ENCODE data around the gene PACSIN2. TPM values are rescaled to one million over a fixed set of nuclear protein-coding genes. Genes with fewer than 3 reads are reported as not detected.

PACSIN2 gene
- total RNA-seq, 2 experiments from 2014 or later: 35.0 to 35.9 TPM

DNA sequence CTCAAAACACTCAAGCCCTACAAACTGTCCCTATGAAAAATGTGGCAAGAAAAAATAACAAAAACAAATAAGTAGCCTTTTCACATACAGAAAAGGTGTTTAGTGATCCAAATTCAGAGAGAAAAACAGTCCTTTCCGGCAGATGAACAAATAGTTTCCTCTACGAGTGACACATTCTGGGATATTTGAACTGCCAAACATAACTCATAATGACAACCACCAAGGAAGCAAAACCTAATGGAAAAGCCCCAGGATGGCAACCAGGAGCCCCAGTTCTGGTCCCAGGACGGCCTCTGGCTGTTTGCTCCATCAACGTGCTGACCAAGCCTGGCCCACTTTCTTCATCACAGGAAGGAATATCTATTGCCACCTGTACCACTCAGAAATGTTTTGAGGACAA, 6.0 kb downstream of the PACSIN2 start:
- Mint-ChIP-seq H3K4me3 (no peak overlapping the region), H3K27ac (no peak overlapping the region), H3K36me3 (no peaks in the 10 kb centered on the region), H3K27me3 (no peaks in the 10 kb centered on the region), H3K9me3 (no peaks in the 10 kb centered on the region), H3K4me1 (ENCODE audit: low read depth) (peaks cover 60% of the 10 kb centered on the region)
- CTCF ChIA-PET: interaction anchor here (1.6 kb wide), 1 partner anchor 24 kb away, joined by 11 read pairs; no protein-coding TSS in a partner anchor
- POLR2A ChIA-PET: no interaction called here
- intact Hi-C loops (cut with micrococcal nuclease): no loop called here
- no peak for DNase-seq

DNA sequence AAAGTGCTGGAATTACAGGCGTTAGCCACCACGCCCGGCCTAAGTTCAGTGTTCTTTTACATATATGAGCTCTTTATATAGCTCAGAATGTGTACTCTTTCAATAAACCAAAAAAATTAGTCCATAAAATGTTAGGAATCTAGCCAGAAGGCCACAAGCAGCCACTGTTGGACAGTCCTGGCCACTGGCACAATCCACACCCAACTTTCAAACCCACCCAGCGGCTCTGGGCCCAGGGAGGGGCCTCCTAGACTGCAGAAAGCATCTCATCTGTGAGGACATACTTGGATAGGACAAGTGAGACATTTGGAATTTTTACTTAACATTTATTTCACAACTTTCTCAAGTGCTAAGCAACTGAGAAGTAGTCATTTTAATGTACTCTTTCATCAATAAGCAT, 6.4 kb downstream of the PACSIN2 start:
- Mint-ChIP-seq H3K4me1 (ENCODE audit: low read depth) (peaks cover 60% of the 10 kb centered on the region), H3K4me3 (no peak overlapping the region), H3K27me3 (no peaks in the 10 kb centered on the region), H3K9me3 (no peaks in the 10 kb centered on the region), H3K27ac (no peak overlapping the region), H3K36me3 (no peaks in the 10 kb centered on the region)
- ChIA-PET CTCF (interaction anchor here (1.6 kb wide), 1 partner anchor 25 kb away, joined by 11 read pairs; no protein-coding TSS in a partner anchor), POLR2A (interaction anchor here (0.6 kb wide), 1 partner anchor 138 kb away, joined by 3 read pairs; no protein-coding TSS in a partner anchor)
- DNase-seq: no peak
- intact Hi-C loops (cut with micrococcal nuclease): no loop called here

DNA sequence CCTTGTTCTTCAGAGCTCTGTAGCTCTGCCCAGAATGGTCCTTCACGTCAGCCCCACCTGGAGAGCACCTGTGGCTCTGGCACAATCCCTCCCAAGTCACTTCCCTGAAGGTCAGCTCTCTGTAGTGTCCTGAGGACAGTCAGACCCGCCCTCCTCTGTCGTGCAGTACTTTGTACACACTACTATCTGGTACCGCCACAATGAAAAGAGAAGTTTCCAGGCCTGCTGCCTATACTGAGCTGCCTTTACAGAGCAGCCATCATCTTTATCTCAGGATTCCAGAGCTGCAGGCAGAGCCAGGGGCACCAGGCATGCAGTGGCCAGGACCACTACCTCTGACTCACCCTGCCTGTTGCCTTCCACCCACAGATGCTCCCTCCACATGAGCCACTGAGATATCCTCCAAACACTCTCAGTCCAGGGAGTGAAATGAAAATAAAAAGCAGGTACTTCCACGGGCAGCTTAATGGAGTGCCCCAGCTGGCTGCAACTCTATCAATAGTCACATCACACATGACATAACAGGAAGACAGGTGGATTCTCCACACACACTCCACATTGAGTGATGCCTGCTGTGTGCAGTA, 7.3 kb downstream of the PACSIN2 start:
- ChIA-PET POLR2A (interaction anchor here (0.6 kb wide), 1 partner anchor 139 kb away, joined by 3 read pairs; no protein-coding TSS in a partner anchor), CTCF (interaction anchor here (1.6 kb wide), 1 partner anchor 26 kb away, joined by 11 read pairs; no protein-coding TSS in a partner anchor)
- no peak for DNase-seq
- Mint-ChIP-seq H3K4me1 (ENCODE audit: low read depth) (peaks cover 60% of the 10 kb centered on the region), H3K27ac (no peak overlapping the region), H3K4me3 (no peak overlapping the region), H3K27me3 (no peaks in the 10 kb centered on the region), H3K9me3 (no peaks in the 10 kb centered on the region), H3K36me3 (no peaks in the 10 kb centered on the region)
- intact Hi-C loops (cut with micrococcal nuclease): no loop called here

DNA sequence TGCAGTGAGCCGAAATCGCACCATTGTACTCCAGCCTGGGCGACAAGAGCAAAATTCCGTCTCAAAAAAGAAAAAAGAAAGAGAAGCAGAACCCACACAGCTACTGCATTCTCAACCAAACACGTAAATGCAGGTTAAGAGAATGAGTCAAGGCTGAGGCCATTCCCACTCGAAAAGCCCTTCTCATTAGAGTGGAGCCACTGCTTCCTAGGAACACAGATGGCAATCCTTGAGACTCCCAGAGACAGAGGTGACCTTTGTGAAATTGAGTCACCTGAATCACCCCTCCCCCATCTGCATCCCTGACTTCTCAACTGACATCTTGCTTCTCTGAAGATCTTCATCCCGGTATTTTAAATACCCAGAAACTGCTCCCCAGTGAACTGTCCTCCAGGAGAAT, 8.2 kb downstream of the PACSIN2 start:
- POLR2A ChIA-PET: no interaction called here
- H3K36me3 Mint-ChIP-seq: no peaks in the 10 kb centered on the region
- no peak for DNase-seq
- H3K27me3 Mint-ChIP-seq: no peaks in the 10 kb centered on the region
- CTCF ChIA-PET: no interaction called here
- peaks cover 68% of the 10 kb centered on the region for H3K4me1 Mint-ChIP-seq (ENCODE audit: low read depth)
- H3K9me3 Mint-ChIP-seq: no peaks in the 10 kb centered on the region
- no peak overlapping the region for H3K4me3 Mint-ChIP-seq
- intact Hi-C loops (cut with micrococcal nuclease): no loop called here
- H3K27ac Mint-ChIP-seq: no peak overlapping the region

DNA sequence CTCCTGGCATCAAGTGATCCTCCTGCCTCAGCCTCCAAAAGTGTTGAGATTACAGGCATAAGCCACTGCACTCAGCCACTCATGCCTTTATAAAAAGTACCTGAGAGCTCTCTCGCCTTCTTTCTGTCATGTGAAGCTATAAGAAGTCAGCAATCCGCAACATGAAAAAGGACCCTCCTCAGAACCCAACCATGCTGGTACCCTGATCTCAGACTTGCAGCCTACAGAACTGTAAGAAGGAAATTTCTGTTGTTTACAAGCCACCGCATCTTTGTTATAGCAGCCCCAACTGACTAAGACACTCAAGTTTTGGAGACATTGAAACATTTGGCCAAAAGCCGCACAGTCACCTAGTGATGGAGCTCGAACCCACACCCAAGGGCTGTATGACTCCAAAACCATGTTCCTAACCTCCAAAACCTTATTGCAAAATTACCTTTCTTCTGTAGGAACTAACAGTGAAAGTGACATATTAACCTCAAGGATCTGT, 8.9 kb downstream of the PACSIN2 start:
- intact Hi-C loops (cut with micrococcal nuclease): no loop called here
- DNase-seq: no peak
- POLR2A ChIA-PET: no interaction called here
- Mint-ChIP-seq H3K4me1 (ENCODE audit: low read depth) (peaks cover 71% of the 10 kb centered on the region), H3K27me3 (no peaks in the 10 kb centered on the region), H3K4me3 (no peak overlapping the region), H3K36me3 (no peaks in the 10 kb centered on the region), H3K9me3 (no peaks in the 10 kb centered on the region), H3K27ac (no peak overlapping the region)
- CTCF ChIA-PET: no interaction called here

DNA sequence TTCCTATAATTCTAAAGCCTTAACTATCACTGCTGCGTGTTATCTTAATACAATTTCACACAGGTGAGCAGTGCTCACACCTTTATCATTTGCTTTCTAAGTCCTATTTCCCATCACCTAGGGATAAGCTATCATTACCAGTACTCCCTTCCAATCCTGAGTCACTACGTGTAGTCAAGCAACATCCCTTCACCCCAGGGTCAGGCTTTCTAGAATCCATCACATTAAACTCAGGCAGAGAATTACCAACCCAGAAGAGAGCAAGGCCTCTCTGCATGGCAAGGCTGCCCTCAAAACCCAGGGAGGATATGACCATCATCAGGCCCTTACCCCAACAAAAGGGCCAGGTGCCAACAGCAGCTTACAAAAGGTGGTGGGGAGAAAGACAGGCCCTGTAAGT, 9.8 kb downstream of the PACSIN2 start:
- CTCF ChIA-PET: interaction anchor here (0.8 to 1.9 kb wide), 2 partner anchors 9 to 29 kb away, joined by 3 to 8 read pairs; no protein-coding TSS in a partner anchor
- H3K36me3 Mint-ChIP-seq: no peaks in the 10 kb centered on the region

DNA sequence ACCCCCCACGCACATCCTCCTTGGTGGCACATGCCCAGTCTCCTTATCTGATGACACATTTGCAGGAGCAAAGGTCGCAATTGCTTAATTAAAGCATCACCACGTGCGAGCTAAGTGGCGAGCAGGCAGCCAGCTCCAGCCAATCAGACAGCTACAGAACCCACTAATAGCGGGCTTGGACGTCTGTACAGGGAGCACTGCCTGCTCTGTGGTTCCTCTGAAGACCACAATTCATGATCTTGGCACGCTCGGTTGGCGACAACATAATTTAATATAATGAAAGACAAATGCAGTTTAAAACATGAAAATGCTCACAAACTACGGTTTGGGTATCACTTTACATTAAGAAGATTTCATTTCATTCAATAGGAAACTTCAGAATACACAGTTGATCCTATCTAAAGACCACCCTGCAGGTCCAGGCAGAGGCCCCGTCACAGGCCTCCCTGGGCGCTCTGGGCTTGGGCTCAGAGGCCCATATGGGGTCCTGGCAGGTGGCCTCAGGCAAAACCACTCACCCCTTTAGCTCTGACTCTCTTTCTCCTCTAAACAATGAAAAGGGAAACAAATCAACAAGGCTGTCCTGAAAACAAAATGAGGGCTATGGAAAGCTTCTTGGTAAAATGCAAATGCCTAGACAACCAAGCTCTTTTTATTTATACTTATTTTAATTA, 10.4 kb downstream of the PACSIN2 start:
- intact Hi-C loops (cut with micrococcal nuclease): loop anchor here (5.0 kb wide), 1 partner anchor 72 kb away; no protein-coding TSS in a partner anchor
- H3K4me1 Mint-ChIP-seq (ENCODE audit: low read depth): peaks cover 85% of the 10 kb centered on the region
- H3K4me3 Mint-ChIP-seq: no peak overlapping the region
- ChIA-PET POLR2A (interaction anchor here (0.9 kb wide), 1 partner anchor 11 kb away, joined by 3 read pairs; no protein-coding TSS in a partner anchor), CTCF (interaction anchor here (0.7 to 1.9 kb wide), 3 partner anchors 9 to 150 kb away, joined by 3 to 8 read pairs (median 6); no protein-coding TSS in a partner anchor)
- H3K27me3 Mint-ChIP-seq: no peaks in the 10 kb centered on the region
- no peak overlapping the region for H3K27ac Mint-ChIP-seq
- H3K36me3 Mint-ChIP-seq: no peaks in the 10 kb centered on the region
- no peak for DNase-seq
- no peaks in the 10 kb centered on the region for H3K9me3 Mint-ChIP-seq

More for the DNA sequence above, 9.8 kb downstream of the PACSIN2 start:
- no peaks in the 10 kb centered on the region for H3K27me3 Mint-ChIP-seq
- POLR2A ChIA-PET: interaction anchor here (0.9 kb wide), 1 partner anchor 10 kb away, joined by 3 read pairs; no protein-coding TSS in a partner anchor
- no peak overlapping the region for H3K4me3 Mint-ChIP-seq
- H3K27ac Mint-ChIP-seq: no peak overlapping the region
- no peak for DNase-seq
- intact Hi-C loops (cut with micrococcal nuclease): no loop called here
- no peaks in the 10 kb centered on the region for H3K9me3 Mint-ChIP-seq
- peaks cover 81% of the 10 kb centered on the region for H3K4me1 Mint-ChIP-seq (ENCODE audit: low read depth)

DNA sequence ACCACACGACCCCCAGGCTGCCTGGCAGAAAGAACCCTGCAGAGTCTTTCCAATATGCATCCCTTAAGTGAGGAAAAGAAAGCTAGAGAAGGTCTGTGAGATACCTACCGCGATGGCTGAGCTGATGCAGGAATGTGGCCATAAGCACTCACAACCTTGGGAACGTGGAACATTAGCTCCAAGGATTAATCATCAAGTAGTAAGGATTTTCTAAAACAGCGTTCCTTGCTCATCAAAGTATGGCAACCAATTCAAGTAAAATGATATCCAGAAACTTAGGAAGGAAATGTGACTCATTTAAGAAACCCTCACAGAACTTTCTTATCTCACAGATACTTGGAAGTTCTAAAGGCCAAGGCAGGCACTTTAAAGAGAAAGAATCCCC, 12.8 kb downstream of the PACSIN2 start:
- H3K36me3 Mint-ChIP-seq: no peaks in the 10 kb centered on the region
- no peaks in the 10 kb centered on the region for H3K27me3 Mint-ChIP-seq
- CTCF ChIA-PET: interaction anchor here (1.0 to 2.6 kb wide), 3 partner anchors 12 to 37 kb away, joined by 3 to 8 read pairs (median 3); partner anchors contain the start of gene PACSIN2
- H3K9me3 Mint-ChIP-seq: no peaks in the 10 kb centered on the region
- H3K4me3 Mint-ChIP-seq: no peak overlapping the region
- H3K4me1 Mint-ChIP-seq (ENCODE audit: low read depth): peaks cover 93% of the 10 kb centered on the region
- POLR2A ChIA-PET: interaction anchor here (1.5 to 3.0 kb wide), 2 partner anchors 11 to 13 kb away, joined by 5 to 12 read pairs; no protein-coding TSS in a partner anchor
- intact Hi-C loops (cut with micrococcal nuclease): loop anchor here (5.0 kb wide), 1 partner anchor 70 kb away; no protein-coding TSS in a partner anchor
- no peak for DNase-seq
- no peak overlapping the region for H3K27ac Mint-ChIP-seq

DNA sequence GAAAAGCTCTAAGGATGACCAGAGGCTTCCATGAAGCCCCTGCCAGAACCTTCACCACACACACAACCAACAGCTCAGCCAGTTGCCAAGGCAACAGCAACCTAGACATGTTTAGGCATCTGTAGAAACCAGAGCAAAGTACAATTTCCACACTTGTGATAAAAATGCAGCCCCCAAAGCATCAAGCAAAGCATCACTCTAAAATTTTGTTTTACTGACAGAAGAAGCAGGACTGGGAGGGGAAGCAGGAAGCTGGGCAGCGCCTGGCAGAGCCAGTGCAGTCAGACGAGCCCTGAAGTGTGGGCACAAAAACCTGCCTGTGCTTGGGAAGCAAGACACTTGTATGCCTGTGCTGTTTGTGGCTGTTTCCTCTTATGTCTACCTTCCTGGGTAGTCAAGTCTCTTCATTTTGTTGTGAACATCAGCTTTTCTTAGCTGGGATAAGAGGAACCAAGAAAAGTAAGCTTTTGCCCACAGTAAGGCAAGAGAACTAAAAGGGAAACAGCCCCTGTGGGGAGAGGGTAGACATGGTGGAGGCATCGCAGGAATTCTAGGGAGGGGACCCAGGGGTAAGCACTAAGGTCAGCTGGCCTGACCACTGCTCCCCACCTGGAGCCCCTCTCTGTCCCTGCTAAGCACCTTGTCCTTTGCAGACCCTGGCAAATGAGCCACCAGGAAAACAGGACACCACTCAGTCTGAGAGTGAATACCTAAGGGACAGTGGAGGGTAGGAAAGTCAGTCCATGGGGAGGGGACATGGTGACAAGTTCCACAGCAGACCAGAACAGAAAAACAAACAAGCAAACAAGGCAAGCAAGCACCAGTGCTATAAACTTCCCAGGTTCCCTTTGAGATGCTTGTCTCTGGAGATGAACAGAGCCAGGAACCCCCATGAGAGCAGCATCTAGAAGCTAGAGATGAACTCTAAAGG, 13.4 kb downstream of the PACSIN2 start:
- Mint-ChIP-seq H3K27me3 (no peaks in the 10 kb centered on the region), H3K4me1 (ENCODE audit: low read depth) (peaks cover 86% of the 10 kb centered on the region), H3K27ac (no peak overlapping the region), H3K9me3 (no peaks in the 10 kb centered on the region), H3K36me3 (no peaks in the 10 kb centered on the region), H3K4me3 (no peak overlapping the region)
- intact Hi-C loops (cut with micrococcal nuclease): loop anchor here (5.0 kb wide), 1 partner anchor 69 kb away; no protein-coding TSS in a partner anchor
- DNase-seq: peak; percentile 25
- ChIA-PET CTCF (interaction anchor here (1.1 to 2.6 kb wide), 4 partner anchors 13 to 107 kb away, joined by 3 to 8 read pairs (median 4); partner anchors contain the start of gene PACSIN2), POLR2A (interaction anchor here (1.5 to 3.0 kb wide), 2 partner anchors 12 to 14 kb away, joined by 5 to 12 read pairs; no protein-coding TSS in a partner anchor)

DNA sequence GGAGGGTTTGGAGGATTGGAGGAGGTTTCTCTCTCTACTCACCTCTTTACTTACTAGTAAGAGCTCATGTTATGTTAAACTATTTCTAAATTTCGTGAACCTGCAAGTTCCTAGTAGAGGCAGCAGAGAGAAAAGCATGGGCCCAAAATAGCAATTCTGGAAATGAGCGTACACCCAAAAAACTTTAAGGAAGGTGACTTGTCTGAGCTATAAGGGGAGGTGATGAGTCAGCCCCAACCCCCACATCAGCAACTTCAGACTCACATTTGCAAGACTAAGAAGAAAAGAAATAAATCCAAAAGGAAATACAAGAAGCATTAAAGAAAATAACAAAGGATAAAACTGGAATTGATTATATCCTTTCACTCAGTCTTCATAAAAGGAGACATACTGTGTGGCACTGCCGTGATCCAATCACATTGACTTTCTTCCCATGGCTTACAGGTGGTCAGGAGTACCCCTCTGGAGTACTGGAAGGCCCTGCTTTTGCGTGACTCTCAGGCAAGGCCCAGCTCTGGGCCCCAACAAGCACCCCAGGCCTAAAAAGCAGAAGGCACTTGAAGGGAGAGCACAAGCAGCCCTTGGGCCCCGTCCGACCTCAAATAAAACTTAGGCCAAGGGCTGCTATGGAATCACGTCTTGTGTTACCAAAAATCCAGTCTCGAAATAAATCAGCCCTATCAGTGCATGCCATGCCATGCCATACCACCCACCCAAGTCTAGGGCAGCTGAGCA, 14.3 kb downstream of the PACSIN2 start:
- intact Hi-C loops (cut with micrococcal nuclease): loop anchor here (1.0 to 5.0 kb wide), 2 partner anchors 35 to 68 kb away; no protein-coding TSS in a partner anchor
- DNase-seq: peak; percentile 83
- H3K27me3 Mint-ChIP-seq: no peaks in the 10 kb centered on the region
- H3K4me3 Mint-ChIP-seq: no peak overlapping the region
- ChIA-PET POLR2A (interaction anchor here (0.9 to 3.0 kb wide), 2 partner anchors 10 to 13 kb away, joined by 3 to 12 read pairs; no protein-coding TSS in a partner anchor), CTCF (interaction anchor here (0.7 to 2.6 kb wide), 7 partner anchors 14 to 106 kb away, joined by 3 to 8 read pairs (median 4); partner anchors contain the start of gene PACSIN2)
- no peaks in the 10 kb centered on the region for H3K36me3 Mint-ChIP-seq
- H3K9me3 Mint-ChIP-seq: no peaks in the 10 kb centered on the region
- peaks cover 78% of the 10 kb centered on the region for H3K4me1 Mint-ChIP-seq (ENCODE audit: low read depth)
- H3K27ac Mint-ChIP-seq: peak overlapping the region; percentile 14

Data from activated CD4-positive, alpha-beta memory T cell treated with anti-CD3 and anti-CD28 coated beads for 36 hours (primary cell).